Esophagus muscularis mucosa (tissue), 3 donors: ENCODE data around the gene LAMA5.

Source experiments
- CTCF ChIP-seq, 3 experiments: fragments of 200-600 bp in 2 of 3; fragments of 450-650 bp in 1 of 3; sonication (generic) in 2 of 3; IDR thresholded peaks; one replicate each; pipeline ENCODE4 v1.5.1; 2017 to 2019; ENCODE audit warnings: antibody characterized with exemption in 3 of 3, mild to moderate bottlenecking in 2 of 3, moderate library complexity in 1 of 3
- POLR2A ChIP-seq: fragments of 450-650 bp; IDR thresholded peaks from one replicate; pipeline ENCODE4 v1.6.1; 2017; ENCODE audit warnings: antibody characterized with exemption, moderate library complexity, mild to moderate bottlenecking, low read depth
- POLR2AphosphoS5 ChIP-seq, 2 donors: sonication (generic); formaldehyde crosslinking; IDR thresholded peaks; one replicate each; pipeline ENCODE4 v1.6.1; 2017; ENCODE audit warnings: antibody characterized with exemption in 2 of 2

- TF ChIP-seq POLR2AphosphoS5 (IDR thresholded peaks at IDR 0.05) (no peak), POLR2A (no peak), CTCF (IDR thresholded peaks at IDR 0.05) (no peak)
These were observed 105.0 kb downstream of the LAMA5 start for GRCh38 chr20:62262064-62262463.
